GM18861 (cell line): Measurements from ENCODE around the gene TESK1.

ENCODE experiments used
- ATAC-seq: cut with Tn5 transposase; IDR thresholded peaks from one replicate; pipeline ENCODE4 v1.9.1; 2021; ENCODE audit not compliant: unreplicated experiment

TESK1 gene, protein sequence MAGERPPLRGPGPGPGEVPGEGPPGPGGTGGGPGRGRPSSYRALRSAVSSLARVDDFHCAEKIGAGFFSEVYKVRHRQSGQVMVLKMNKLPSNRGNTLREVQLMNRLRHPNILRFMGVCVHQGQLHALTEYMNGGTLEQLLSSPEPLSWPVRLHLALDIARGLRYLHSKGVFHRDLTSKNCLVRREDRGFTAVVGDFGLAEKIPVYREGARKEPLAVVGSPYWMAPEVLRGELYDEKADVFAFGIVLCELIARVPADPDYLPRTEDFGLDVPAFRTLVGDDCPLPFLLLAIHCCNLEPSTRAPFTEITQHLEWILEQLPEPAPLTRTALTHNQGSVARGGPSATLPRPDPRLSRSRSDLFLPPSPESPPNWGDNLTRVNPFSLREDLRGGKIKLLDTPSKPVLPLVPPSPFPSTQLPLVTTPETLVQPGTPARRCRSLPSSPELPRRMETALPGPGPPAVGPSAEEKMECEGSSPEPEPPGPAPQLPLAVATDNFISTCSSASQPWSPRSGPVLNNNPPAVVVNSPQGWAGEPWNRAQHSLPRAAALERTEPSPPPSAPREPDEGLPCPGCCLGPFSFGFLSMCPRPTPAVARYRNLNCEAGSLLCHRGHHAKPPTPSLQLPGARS

DNA sequence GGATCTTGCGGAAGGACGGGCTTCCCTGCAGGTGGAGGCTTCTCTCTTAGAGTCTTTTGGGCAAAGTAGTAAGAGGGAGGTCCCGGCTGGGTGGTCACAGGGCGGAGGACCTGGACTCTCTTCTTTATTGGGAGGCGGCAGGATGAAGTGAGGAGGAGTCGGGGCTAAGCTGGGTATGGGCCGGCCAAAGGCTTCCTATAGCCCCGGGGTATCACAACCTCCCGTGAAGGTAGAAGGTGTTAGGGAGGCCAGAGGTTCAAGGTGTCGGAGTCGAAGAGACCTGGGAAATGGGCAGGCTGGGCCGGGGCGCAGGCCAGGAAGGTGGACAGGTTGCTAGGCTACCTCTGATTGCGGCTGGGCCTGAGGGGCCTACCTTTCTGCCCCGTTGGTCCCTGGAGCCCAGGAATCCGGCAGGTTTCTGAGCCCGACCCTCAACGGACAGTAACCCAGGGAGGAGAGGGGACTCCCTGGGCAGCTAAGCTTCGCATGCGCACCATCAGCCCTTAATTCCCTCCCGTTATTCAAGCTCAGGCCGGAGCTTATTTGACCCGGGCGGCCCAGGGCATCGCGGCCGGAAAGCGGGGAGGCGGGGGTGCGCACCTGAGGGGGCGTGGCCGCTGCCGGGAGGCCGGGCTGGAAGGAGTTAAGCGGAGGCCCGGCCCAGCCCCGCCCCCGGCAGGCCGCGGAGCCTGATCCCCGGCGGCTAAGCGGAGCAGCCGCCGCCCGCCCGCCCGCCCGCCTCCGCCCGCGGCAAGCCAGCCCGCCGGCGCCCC, at the start of gene TESK1:
Gene TESK1, plus strand, starts transcription at position 685 of the 773 bp plus-strand sequence. CDS start 358 bp downstream, outside the sequence.
- ATAC-seq = peak; percentile 23

DNA sequence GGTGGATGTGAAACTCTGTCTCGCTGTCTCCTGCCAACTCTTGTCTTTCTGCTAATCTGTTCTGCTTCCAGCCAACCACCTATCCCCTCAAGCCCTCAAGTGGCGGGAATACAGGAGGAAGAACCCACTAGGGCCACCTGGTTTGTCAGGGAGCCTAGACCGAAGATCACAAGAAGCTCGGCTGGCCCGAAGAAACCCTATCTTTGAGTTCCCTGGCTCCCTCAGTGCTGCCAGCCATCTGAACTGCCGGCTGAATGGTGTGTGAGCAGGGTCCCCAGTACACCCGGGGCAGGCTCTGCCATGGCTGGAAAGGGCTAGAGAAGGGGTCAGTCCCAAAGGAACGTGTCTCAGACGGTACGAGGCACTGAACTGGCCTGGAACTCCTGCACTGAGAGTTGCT, 49.2 kb upstream of the TESK1 start:
- no peak for ATAC-seq

DNA sequence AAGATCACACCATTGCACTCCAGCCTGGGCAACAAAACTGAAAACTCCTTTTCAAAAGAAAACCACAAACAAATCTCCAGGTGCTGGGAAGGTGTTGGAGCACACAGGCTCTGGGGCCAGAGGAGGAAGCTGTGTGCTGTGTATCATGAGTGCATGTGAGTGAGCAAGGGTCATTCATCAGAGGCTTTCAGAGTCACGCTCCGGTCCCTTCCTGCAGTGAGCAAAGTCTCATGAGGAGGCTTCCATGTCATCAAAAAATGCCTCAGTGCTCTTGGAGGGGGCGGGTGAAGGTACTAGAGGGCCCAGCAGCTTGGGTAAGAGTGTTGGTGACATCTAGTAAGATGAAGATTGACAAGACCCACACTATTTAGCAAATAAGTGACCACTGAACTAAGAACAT, 48.3 kb upstream of the TESK1 start:
- no peak for ATAC-seq

DNA sequence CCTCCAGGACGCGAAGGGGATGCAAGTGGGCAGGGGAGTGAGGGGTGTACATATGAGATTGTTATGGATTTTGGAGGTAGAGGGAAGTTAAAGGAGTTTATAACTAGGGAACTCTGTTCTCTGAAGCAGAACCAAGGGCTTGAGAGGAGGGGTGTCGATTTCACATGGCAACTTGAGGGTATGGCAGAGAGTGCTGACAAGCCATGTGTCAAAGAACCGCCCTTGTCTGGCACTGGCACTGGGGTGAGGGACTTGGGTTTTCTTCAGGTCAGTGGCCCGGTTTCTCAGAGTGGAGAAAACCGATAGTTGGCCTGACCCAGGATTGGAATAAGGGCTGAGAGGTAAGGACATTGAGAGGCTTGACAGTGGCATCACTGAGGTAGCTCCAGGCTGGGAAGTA, 47.7 kb upstream of the TESK1 start:
- ATAC-seq = no peak

DNA sequence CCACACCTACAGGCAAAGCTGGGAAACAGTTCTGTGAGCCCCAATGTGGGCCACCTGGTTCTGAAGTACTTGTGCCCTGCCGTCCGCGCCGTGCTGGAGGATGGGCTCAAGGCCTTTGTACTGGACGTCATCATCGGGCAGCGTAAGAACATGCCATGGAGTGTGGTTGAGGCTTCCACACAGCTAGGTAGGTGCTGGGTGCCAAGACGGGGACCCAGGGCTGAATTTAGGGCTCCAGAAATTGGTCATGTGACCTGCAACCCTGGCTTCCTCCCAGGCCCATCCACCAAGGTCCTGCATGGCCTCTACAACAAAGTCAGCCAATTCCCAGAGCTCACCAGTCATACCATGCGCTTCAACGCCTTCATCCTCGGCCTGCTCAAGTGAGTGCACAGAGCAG, 46.9 kb upstream of the TESK1 start:
- ATAC-seq = no peak

DNA sequence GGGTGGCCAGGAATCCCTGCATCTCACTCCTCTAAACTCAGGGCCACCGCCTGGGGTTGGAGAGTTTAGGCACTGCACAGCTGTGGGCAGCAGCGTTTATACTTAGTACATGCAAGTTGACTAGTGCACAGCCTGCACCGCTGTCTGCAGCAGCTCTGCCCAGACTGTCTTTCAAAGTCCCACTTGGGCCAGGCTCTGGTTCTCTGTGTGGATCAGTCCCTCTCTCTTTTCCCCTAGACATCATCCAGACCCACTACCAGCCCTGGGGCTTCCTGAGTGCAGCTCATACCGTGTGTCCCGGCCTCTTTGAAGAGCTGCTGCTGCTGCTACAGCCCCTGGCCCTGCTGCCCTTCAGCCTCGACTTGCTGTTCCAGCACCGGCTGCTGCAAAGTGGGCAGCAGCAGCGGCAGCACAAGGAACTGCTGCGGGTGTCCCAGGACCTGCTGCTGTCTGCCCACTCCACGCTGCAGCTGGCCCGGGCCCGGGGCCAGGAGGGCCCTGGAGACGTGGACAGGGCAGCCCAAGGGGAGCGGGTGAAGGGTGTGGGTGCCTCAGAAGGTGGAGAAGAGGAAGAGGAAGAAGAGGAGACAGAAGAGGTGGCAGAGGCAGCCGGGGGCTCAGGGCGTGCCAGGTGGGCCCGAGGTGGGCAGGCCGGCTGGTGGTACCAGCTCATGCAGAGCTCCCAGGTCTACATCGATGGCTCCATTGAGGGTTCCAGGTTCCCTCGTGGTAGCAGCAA, 45.1 kb upstream of the TESK1 start:
- ATAC-seq = no peak

DNA sequence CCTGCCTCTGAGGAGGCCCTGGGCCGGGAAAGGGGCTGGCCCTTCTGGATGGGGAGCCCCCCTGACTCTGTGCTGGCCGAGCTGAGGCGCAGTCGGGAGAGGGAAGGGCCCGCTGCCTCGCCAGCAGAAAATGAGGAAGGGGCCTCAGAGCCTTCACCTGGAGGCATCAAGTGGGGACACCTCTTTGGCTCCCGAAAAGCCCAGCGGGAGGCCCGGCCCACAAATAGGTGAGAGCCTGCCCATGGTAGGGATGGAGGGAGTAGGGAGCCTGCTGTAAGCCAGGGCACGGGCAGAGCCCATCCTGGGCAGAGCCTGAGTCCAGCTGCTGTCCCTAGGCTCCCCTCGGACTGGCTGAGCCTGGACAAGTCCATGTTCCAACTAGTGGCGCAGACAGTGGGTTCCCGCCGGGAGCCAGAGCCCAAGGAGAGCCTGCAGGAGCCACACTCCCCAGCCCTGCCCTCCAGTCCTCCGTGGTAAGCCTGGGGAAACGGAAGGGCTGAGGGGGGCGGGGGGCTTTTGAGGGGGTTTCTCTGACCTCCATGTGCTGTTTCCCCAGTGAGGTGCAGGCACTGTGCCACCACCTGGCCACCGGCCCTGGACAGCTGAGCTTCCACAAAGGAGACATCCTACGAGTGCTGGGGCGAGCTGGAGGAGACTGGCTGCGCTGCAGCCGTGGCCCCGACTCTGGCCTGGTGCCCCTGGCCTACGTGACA, 44.3 kb upstream of the TESK1 start:
- ATAC-seq = no peak

DNA sequence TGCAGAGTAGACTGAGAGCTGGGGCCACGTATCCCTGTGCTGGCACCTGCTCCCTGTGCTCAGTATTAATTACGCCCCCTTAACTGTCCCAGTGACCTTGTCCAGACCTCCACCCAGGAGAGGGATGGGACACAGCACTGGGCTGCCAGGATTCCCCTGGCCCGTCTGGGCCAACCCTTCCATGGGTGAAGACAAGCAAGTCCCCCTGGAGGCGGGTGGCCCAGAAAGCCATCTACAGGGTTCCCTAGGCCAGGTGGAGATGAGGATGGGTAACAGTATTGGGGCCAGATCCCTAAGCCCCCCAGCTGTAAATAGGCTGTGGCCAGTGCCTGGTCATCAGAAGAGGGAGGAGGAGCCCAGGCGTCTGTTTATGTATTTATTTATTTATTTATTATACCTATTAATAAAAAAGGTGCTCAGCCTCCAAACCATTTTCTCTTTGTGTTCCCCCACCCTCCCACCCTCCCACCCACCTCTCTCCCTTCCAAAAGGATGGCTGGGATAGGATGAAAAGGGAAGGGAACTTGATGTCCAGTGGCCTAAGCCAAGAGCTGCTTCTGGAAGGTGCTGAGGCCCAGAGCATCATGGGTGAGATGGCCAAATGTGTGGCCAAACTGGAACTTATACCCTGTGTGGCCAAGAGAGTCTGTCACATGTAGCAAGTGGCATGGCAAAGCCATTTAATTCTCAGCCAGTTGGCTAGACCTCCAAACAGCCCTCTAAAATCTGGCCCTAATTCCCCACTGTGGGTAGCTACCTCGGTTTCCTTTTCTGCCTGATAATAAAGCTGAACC, 43.4 kb upstream of the TESK1 start:
- no peak for ATAC-seq

DNA sequence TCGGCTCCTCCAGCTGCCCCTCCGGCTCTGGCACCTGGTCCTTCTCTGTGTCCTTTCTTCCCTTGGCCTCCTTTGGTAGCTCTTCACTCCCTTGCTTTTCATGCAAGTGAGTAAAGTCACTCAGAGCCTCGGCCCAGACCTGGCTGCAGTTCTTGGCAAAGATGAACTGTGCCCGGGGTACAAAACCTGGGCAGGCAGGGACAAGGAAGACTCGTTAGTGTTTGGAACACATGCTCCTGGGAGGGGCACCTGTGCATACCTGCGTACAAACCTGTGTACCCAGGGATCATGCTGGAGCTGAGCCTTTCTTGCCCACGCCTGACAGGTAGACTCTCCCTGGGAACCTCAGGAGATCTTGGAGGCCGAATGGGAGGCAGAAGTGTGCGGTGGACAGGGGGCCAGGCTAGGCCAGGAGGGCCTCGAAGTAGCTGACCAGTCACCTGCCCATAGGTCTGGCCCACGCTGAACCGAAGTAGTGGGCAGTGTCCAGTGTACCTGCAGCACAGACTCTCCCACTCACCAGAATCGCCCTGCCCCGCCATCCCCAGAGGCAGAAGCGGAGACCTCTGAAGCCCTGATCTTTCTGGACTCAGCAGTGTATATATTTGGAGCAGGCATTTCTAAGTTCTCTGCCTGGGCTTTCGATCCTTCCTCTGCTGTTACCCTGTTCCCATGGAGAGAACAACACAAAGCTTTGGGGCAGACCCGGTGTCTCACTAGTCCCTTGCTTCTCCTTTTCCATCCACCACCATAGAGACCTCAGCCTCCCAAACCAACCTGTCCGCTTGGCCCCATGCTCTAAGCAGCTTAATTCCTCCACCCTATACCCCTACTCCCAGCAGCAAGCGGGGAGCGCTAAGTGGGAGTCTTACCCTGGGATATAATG, 41.9 kb upstream of the TESK1 start:
- no peak for ATAC-seq

DNA sequence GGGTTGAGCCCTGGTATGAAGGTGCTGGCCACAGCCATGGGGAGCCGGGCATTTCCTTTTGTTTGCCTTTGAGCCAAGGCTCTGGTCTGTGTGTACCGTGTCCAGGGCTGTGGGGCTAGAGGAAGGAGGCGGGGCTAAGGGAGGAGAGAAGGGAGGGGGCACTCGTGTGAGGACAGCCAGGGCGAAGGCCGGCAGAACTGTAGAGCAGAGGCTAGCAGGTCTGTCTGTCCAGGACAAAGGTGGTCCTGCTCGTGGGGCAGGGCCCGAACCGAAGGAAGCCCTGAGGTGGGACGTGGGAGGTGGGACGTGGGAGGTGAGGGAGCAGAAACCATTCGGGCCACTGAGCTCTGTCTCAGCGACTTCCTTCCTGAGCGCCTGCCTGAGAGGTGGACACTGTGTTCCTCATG, 41.3 kb upstream of the TESK1 start:
- no peak for ATAC-seq

DNA sequence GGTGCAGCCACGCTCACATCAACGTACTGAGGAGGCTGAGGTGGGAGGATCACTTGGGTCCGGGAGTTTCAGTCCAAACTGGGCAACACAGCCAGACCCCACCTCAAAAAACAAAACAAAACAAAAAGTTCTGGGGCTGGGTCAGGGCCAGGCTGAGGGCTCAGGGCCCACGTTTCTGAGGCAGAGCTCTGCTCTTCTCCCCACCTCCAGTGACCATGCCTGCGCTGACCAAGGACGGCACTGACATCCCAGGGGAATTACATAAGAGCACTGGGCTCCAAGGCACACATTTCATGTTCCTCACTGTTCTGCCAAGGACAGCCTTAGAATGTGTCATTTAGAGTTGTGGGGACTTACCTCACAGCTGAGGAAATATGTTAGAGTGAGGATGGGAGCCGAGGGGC, 40.4 kb upstream of the TESK1 start:
- ATAC-seq = no peak

DNA sequence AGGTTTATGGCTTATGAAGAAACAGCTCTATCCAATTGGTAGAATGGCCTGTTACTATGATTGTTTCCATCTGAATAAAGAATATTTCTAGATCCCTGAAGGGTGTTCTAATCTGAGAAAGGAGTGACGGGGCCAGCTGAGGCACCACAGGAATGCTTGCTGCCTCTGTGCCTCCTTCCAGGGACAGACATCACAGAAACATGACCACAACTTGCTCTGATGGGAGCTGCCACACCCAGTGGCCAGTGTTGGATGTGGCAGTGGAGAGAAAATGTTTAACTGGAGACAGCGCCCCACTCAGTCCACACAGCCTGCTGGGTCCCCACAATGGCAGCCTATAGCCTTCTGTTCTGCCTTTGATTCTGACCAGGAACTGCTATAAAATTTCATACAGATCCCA, 38.6 kb upstream of the TESK1 start:
- ATAC-seq = no peak

DNA sequence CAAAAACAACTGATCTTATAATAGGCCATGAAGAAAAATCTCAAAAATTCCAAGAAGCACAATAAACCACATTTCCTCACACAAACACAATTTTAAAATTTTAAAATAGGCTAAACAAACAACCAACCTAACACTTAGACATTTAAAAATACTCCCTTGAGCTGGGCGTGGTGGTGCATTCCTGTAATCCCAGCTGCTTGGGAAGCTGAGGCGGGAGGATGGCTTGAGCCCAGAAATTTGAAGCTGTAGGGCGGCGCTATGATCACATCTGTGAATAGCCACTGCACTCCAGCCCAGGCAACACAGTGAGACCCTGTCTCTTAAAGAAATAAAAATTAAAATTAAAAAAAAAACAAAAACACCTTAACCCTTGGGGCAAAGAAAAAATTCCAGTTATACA, 36.9 kb upstream of the TESK1 start:
- ATAC-seq = no peak

DNA sequence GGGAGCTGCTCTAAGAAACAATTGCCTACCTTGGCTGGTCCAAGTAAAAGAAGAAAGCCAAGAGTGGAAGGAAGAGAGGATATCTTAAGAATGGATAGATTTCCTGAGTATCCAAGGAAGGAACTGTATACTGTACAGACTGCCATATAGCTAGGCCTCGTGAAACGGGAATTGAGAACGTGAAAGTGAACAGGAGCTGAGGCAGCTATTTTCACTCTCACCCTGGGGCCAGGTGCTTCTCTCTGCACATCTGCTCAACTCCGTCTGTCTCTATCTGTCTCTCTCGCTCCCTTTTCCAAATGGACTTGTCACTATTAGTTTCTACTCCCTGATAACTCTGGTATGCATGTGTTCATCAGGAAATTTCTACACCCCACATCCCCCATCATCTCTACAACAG, 35.9 kb upstream of the TESK1 start:
- no peak for ATAC-seq

DNA sequence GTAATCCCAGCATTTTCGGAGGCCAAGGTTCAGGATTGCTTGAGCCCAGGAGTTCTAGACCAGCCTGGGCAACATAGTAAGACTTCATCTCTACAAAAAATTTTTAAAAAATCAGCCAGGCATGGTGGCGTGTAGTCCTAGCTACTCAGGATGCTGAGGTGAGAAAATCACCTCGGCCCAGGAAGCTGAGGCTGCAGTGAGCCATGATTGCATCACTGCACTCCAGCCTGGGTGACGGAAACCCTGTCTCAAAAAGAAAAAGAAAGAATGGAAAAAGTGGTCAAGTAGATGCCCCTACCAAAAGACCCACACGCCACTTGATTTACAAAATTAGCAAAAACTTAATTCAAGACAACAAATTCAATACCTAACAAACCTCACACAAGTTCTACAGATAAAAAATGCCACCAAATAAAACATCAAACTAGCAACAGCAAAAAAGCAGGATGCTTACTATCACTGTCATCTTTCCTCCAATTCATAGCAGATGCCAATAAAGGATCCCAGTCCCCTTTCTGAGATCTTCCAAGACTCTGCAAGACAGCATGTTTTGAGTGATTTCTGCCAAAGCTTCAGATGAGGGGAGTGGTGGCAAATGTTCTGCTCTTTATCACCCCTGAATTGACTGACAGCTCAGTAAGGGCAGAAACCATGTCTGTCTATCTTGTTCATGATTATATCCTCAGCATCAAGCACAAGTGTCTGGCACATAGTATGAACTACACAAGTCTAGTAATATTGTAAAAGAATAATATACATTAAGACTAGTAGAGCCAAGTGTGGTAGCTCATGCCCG, 34.2 kb upstream of the TESK1 start:
- peak; percentile 59 for ATAC-seq

DNA sequence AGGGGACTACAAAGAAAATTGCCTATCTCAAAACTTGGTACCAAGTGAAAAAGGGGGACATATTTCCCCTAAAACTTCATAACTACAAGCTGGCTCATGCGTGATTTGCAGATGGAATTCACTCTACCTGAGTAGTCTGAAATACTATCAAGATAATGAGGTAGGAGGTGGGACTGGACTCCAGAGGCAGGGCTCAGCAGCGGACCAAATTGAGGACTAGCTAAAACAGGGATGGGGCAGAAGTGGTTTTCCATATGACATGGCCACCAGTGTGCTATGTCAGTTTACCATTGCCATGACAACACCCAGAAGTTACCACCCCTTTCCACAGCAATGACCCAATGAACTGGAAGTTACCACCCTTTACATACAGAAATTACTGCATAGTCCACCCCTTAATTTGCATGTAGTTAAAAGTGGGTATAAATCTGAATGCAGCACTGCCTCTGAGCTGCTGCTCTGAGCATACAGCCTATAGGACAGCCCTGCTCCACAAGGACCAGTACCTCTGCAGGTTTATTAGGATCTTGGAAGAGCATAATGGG, 30.4 kb upstream of the TESK1 start:
- no peak for ATAC-seq

DNA sequence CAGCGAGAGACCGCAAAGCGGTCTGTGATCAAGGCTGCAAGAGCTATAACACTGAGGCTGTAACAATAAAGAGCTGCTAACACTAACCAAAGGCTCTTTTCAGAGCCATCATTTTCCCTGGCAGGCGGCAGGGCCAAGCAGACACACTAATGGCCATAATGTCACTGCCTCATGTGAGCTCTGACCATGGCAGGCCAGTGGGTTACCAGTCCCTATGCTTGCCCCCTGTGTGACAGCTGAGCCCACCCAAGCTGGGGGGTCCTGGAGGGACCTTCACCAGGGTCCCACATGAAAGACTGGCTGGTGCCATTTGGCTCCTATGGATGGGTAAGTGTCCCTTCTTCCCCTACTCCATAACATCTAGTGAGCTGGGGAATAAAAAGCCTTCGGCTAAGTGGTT, 29.6 kb upstream of the TESK1 start:
- ATAC-seq = no peak

DNA sequence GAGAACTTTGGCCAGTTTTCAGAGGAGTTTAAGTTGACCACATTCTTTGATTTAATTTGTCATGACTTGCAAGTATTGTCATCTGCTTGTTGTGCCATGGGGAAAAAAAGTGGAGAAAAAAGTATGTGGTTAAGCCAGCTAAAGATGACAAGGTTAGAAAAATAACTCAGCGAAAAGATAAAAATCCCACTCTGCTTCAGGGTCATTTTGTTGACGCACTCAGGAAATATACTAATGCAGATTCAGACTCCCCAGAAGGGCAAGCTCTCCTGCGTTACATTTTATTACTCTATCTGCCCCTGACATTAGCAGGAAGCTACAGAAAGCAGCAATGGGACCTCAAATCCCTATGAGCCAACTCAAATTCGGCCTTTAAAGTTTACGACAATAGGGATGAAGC, 27.6 kb upstream of the TESK1 start:
- ATAC-seq = no peak
